ENCODE data around the gene RRP9. TPM values are rescaled to one million over a fixed set of nuclear protein-coding genes. Genes with fewer than 3 reads are reported as not detected.

Gene RRP9
- total RNA-seq, 1 donor = 20.6 TPM

DNA sequence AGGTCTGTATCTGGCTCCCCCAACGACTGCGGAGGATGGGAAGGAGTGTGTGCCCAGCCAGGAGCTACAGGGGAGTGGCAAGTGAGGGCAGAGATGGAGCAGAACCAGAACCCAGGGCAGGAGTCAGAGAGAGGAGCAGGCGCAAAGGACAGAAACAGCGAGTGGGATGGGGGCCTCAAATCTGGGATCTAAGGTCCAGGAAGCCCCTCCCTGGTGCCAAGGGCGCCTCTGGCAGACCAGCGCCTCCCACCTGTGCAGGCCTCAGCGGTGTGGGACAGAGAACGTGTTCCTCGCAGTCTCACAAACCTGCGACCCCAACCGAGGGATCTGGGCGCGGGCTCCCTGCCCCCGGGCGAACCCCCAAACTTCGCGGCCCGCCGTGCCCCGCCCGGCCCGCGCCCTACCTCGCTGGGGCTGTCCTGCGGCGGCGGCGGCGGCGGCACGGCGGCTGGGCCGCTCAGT, 25.2 kb upstream of the RRP9 start:
- Histone ChIP-seq H4K20me1 (ENCODE audit: insufficient read depth, low read length) (peaks cover 23% of the 10 kb centered on the region), H3K27ac (ENCODE audit: low read depth, low read length) (no peak overlapping the region), H3K4me3 (ENCODE audit: insufficient read depth, low read length) (peak overlapping the region; percentile 78), H3K79me2 (ENCODE audit: insufficient read depth, low read length) (peaks cover 15% of the 10 kb centered on the region), H3K9me3 (ENCODE audit: low read depth, low read length) (no peaks in the 10 kb centered on the region), H3K4me2 (ENCODE audit: insufficient read depth, low read length) (peak overlapping the region; percentile 92), H2AFZ (ENCODE audit: low read length) (peak overlapping the region; percentile 51), H3K36me3 (ENCODE audit: insufficient read depth, low read length) (no peaks in the 10 kb centered on the region), H3K27me3 (ENCODE audit: insufficient read depth, low read length) (no peaks in the 10 kb centered on the region), H3K4me1 (ENCODE audit: insufficient read depth, low read length) (peaks cover 9% of the 10 kb centered on the region)
- DNase-seq (ENCODE audit: insufficient read length, low spot score, missing footprints) = no peak
- TF ChIP-seq, protein P1, sequence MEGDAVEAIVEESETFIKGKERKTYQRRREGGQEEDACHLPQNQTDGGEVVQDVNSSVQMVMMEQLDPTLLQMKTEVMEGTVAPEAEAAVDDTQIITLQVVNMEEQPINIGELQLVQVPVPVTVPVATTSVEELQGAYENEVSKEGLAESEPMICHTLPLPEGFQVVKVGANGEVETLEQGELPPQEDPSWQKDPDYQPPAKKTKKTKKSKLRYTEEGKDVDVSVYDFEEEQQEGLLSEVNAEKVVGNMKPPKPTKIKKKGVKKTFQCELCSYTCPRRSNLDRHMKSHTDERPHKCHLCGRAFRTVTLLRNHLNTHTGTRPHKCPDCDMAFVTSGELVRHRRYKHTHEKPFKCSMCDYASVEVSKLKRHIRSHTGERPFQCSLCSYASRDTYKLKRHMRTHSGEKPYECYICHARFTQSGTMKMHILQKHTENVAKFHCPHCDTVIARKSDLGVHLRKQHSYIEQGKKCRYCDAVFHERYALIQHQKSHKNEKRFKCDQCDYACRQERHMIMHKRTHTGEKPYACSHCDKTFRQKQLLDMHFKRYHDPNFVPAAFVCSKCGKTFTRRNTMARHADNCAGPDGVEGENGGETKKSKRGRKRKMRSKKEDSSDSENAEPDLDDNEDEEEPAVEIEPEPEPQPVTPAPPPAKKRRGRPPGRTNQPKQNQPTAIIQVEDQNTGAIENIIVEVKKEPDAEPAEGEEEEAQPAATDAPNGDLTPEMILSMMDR (IDR thresholded peaks at IDR 0.05; ENCODE audit: extremely low read depth, low read depth, low read length) = no peak

DNA sequence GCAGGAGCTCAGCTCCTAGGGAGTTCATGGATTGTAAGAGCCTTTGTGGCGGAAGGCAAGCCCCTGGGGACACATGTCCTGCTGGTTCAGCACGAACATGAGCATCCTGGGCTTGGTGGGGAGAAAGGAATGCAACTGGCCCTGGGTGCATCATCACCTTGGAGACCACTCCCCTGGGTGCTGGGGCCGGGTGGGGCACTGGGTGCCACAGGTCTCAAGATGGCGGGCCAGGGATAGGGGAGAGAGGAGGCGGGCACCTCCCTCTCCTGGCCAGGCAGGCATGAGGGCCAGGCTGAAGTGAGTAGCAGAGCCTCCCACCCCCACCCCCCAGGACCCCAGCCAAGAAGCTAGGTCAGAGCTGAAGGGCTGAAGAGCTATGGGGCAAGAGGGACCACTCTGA, 24.8 kb upstream of the RRP9 start:
- Histone ChIP-seq H3K4me1 (ENCODE audit: insufficient read depth, low read length) (peaks cover 9% of the 10 kb centered on the region), H3K9me3 (ENCODE audit: low read depth, low read length) (no peaks in the 10 kb centered on the region), H3K27me3 (ENCODE audit: insufficient read depth, low read length) (no peaks in the 10 kb centered on the region), H3K4me2 (ENCODE audit: insufficient read depth, low read length) (peak overlapping the region; percentile 92), H3K4me3 (ENCODE audit: insufficient read depth, low read length) (peak overlapping the region; percentile 78), H2AFZ (ENCODE audit: low read length) (peak overlapping the region; percentile 51), H3K36me3 (ENCODE audit: insufficient read depth, low read length) (no peaks in the 10 kb centered on the region), H3K27ac (ENCODE audit: low read depth, low read length) (no peak overlapping the region), H3K79me2 (ENCODE audit: insufficient read depth, low read length) (peaks cover 14% of the 10 kb centered on the region), H4K20me1 (ENCODE audit: insufficient read depth, low read length) (peaks cover 28% of the 10 kb centered on the region)
- peak; percentile 73 for DNase-seq (ENCODE audit: insufficient read length, low spot score, missing footprints)
- TF ChIP-seq, protein P1 (IDR thresholded peaks at IDR 0.05; ENCODE audit: extremely low read depth, low read depth, low read length) = no peak

DNA sequence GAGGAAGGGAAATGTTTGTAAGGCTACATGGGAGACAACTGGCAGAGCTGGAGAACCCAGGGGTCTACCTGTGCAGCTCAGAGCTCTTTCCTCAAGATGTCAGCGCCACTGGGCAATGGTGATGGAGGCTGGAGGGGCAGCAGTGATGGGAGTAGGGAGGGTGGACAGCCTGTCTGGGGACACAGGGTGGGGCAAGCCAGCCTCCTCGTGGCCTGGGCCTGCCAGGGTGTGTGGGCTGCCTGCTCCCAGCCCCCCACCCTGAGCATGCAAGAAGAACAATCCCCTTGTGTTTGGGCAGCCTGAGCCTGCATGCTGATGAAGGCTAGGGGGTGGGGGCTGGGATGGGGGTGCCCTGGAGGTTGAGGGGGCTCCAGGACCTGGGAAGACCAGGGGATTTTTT, 24.3 kb upstream of the RRP9 start:
- H3K27ac ChIP-seq (ENCODE audit: low read depth, low read length) = no peak overlapping the region
- peak overlapping the region; percentile 92 for H3K4me2 ChIP-seq (ENCODE audit: insufficient read depth, low read length)
- no peak for DNase-seq (ENCODE audit: insufficient read length, low spot score, missing footprints)
- no peaks in the 10 kb centered on the region for H3K9me3 ChIP-seq (ENCODE audit: low read depth, low read length)
- peaks cover 9% of the 10 kb centered on the region for H3K4me1 ChIP-seq (ENCODE audit: insufficient read depth, low read length)
- H3K79me2 ChIP-seq (ENCODE audit: insufficient read depth, low read length) = peaks cover 12% of the 10 kb centered on the region
- H2AFZ ChIP-seq (ENCODE audit: low read length) = no peak overlapping the region
- H3K4me3 ChIP-seq (ENCODE audit: insufficient read depth, low read length) = peak overlapping the region; percentile 78
- no peaks in the 10 kb centered on the region for H3K36me3 ChIP-seq (ENCODE audit: insufficient read depth, low read length)
- no peaks in the 10 kb centered on the region for H3K27me3 ChIP-seq (ENCODE audit: insufficient read depth, low read length)
- peaks cover 31% of the 10 kb centered on the region for H4K20me1 ChIP-seq (ENCODE audit: insufficient read depth, low read length)
- TF ChIP-seq, protein P1 (IDR thresholded peaks at IDR 0.05; ENCODE audit: extremely low read depth, low read depth, low read length) = no peak

DNA sequence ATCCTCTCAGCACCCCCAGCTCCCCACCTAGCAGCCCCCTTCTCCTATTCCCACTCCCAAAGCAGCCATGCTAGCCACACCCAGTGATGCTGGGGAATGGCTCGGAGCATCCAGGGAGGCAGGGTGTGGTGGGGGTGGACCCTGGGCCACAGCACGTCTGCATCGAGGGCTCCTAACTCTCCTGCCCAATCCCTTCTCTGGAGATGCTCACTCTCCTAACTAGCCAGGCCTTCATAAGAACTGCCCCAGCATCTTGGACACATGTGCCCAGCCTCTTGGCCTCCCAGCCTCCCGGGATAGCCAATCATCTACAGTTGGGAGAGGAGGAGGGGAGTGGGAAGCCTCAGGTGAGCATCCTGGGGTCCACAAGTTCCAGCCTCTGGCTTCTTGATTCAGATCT, 22.8 kb upstream of the RRP9 start:
- H3K36me3 ChIP-seq (ENCODE audit: insufficient read depth, low read length) = peaks cover 4% of the 10 kb centered on the region
- no peak overlapping the region for H3K4me3 ChIP-seq (ENCODE audit: insufficient read depth, low read length)
- no peak for DNase-seq (ENCODE audit: insufficient read length, low spot score, missing footprints)
- H3K27ac ChIP-seq (ENCODE audit: low read depth, low read length) = no peak overlapping the region
- H3K9me3 ChIP-seq (ENCODE audit: low read depth, low read length) = no peaks in the 10 kb centered on the region
- no peak overlapping the region for H3K4me2 ChIP-seq (ENCODE audit: insufficient read depth, low read length)
- H3K79me2 ChIP-seq (ENCODE audit: insufficient read depth, low read length) = peaks cover 12% of the 10 kb centered on the region
- H3K4me1 ChIP-seq (ENCODE audit: insufficient read depth, low read length) = peaks cover 9% of the 10 kb centered on the region
- H2AFZ ChIP-seq (ENCODE audit: low read length) = no peak overlapping the region
- TF ChIP-seq, protein P1 (IDR thresholded peaks at IDR 0.05; ENCODE audit: extremely low read depth, low read depth, low read length) = no peak
- H3K27me3 ChIP-seq (ENCODE audit: insufficient read depth, low read length) = no peaks in the 10 kb centered on the region
- H4K20me1 ChIP-seq (ENCODE audit: insufficient read depth, low read length) = peaks cover 27% of the 10 kb centered on the region

All from osteoblast (primary cell).